SK-N-MC (cell line): Measurements from ENCODE around the gene CDH23.

Experiments used
- EZH2 ChIP-seq: fragments of 200-600 bp; sonication (generic); IDR thresholded peaks from one replicate; pipeline ENCODE4 v1.6.1; 2017; ENCODE audit warnings: antibody characterized with exemption
- POLR2AphosphoS5 ChIP-seq: IDR thresholded peaks from 2 replicates; pipeline ENCODE4 v1.6.1; 2012; ENCODE audit warnings: mild to moderate bottlenecking, low read depth, low read length, borderline replicate concordance

DNA sequence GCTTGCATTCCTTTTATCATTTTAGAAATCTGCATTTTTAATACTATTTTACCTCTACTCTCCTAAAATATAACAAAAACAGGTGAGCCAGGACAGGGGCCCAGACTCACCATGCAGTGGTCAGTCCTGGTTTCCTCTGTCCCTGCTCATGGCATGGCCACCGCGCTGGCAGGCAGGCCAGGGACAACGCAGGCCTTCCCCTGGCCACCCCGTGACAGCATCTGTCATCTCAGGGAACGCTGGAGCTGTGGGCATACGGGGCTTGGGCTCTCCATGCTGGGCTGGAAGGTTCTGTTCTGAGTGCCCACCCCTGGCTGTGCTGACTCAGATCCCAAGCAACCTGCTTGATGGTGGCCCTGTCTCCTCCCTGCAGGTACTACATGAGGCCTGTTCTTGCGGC, 35.1 kb upstream of the CDH23 start:
- TF ChIP-seq POLR2AphosphoS5 = no peak
- TF ChIP-seq EZH2 = no peak
